Stimulated activated CD4-positive, alpha-beta T cell treated with anti-CD3 and anti-CD28 coated beads, Interleukin-1b, Interleukin-23, amount 100 ng/mL, for 48 hours (primary cell): ENCODE results near the gene DDIT4L.
"Not testable (repeated sequence)": the region's sequence is repeated elsewhere in the genome, so short reads cannot be mapped to it uniquely, and the experiment has no call there.

Experiments used
- DNase-seq: peaks from one replicate; pipeline ENCODE4 v3.0.0-alpha.2; 2020

DDIT4L gene

DNA sequence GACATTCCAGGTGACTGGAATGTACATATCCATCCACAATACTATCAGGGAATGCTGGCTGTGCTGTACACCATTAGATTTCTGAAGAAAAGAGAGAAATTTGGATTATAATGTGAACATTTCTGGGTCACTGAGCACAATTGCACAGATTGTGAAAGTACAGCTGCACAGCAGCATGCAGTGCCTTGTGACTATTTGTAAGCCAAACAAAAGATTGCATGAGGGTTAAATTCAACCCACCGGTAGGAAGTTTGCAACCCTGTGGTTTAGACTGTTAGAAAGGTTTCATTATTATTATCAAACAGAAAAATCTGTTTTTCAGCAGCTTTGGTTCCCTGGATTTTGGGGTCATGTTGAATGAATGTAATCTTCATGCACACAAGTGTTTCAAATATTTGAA lies 24.5 kb downstream of the DDIT4L start:
- no peak for DNase-seq

- no peak for DNase-seq
These were observed 25.2 kb downstream of the DDIT4L start for GRCh38 chr4:100164808-100165760.

DNA sequence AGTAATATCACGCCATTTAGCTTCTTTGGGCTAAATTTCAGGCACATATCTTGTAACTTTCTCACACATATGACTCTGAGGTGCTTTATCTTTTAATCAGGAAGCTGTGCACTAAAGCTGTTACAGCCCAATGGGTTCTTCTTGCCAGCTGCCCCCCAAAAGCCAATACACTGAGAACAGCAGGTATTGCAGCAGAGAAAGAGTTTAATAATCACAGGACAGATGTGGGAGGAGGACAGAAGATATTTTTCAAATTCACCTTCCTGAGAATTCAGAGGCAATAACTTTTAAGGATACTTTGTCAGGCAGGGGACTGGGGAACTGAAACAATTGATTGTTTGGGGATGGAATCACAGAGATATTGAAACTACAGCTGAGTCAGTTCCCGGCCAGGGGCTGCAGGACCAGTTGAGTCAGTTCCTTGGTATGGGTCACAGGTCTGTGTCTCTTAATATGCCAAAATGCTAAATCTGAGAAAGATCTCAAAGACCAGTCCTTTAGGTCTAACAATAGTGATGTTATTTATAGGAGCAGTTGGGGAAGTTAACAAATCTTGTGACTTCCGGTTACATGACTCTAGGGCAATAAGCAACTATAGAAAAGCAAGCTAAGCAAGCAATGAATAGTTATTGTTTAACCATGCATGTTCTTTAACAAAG lies 28.1 kb downstream of the DDIT4L start:
- DNase-seq: no peak

GRCh38 chr4:100149190-100149589 lies 41.1 kb downstream of the DDIT4L start:
- no peak for DNase-seq

GRCh38 chr4:100147684-100148083 lies 42.6 kb downstream of the DDIT4L start:
- DNase-seq: no peak

DNA sequence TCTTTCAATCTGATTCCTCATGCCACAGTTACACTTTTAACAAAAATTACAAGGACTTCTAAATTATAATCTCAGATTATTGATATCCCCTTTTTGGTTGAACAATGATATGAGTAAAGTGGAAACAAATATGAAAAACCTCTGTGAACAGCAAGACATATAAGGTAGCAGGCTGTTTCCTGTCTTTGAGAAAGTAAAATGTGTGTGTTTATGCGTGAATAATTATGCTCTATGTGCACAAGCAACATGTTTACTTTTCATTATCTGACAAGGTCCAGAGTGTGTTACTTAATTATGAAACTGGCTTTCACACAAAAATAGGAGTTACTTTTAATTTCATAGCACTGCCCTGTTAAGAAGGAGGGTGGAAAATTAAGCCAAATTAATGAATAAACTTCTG lies 43.1 kb downstream of the DDIT4L start:
- no peak for DNase-seq

DNA sequence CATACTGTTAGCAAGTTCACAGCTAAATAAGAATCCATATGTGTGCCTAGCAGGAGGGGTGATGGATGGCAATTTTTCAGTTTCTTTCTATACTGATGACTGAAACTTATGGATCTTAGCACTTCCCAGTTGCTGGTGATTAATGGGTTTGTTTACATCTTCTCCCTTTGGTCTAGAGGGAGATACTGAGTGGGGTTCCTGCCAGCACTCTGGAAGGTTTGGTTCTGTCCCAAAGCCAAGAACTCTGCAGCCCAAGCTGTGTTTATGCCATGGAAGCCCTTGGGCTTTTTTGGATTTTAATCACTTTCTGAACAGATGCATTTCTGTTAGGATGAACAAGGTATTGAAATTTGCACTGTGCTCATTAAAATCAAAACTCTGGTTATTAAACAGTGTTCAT lies 43.5 kb downstream of the DDIT4L start:
- no peak for DNase-seq

- not testable (repeated sequence) for DNase-seq
These were observed 52.9 kb downstream of the DDIT4L start for GRCh38 chr4:100137320-100137719.
